GM12878 (cell line): ENCODE results near the gene TEPSIN. TPM values are rescaled to one million over a fixed set of nuclear protein-coding genes. Genes with fewer than 3 reads are reported as not detected.

ENCODE experiments used
- ATAC-seq: fragments of 200-7000 bp; cut with Tn5 transposase; 3 replicates; pipeline ENCODE4 v1.9.1; 2020; ENCODE audit warnings: mild to moderate bottlenecking, moderate library complexity
- BruUV-seq: library from RNA; stranded (reverse); fragments of 400-500 nt; replicated peaks from 2 replicates; lab custom pipeline; 2021; lab: Mats Ljungman, UMichigan
- CTCF ChIA-PET: fragments of 300-600 bp; sonication (Branson Sonifier 250); formaldehyde crosslinking; extraction: SDS; loops from one replicate; lab custom pipeline; 2021; ENCODE audit warnings: inconsistent platforms; lab: Yijun Ruan, JAX
- POLR2A ChIA-PET: fragments of 350-600 bp; formaldehyde crosslinking; extraction: SDS; loops from one replicate; lab custom pipeline; 2021; ENCODE audit warnings: inconsistent platforms; lab: Charles Lee
- RAD21 ChIA-PET: fragments of 300-600 bp; sonication (Branson Sonifier 250); formaldehyde crosslinking; loops from one replicate; lab custom pipeline; 2023; ENCODE audit warnings: antibody characterized with exemption; ENCODE audit not compliant: unreplicated experiment; lab: Charles Lee
- SMC1A ChIA-PET: fragments of 300-600 bp; sonication (Branson Sonifier 250); formaldehyde crosslinking; loops from one replicate; lab custom pipeline; 2023; ENCODE audit not compliant: unreplicated experiment, uncharacterized antibody; lab: Charles Lee
- DNase-seq: peaks from one replicate; pipeline ENCODE4 v3.0.0-alpha.2; 2011; ENCODE audit warnings: low read depth, low spot score
- FAIRE-seq: peaks from 3 replicates; lab custom pipeline; 2011; peaks lifted over from hg19 to GRCh38; lab: Jason Lieb, UNC
- H2AFZ ChIP-seq: 2 replicates; pipeline ENCODE4 v1.6.0; 2011; ENCODE audit warnings: low read depth, low read length, control low read depth; ENCODE audit not compliant: control insufficient read depth
- H3K27ac ChIP-seq: 2 replicates; pipeline ENCODE4 v1.5.1; 2011; ENCODE audit warnings: control low read depth; ENCODE audit not compliant: control insufficient read depth, insufficient read depth
- H3K27me3 ChIP-seq, 2 experiments: replicated peaks in 1 of 2; 2 replicates each; pipeline versions ENCODE4 v1.6.0 to v1.6.1; 2011; ENCODE audit warnings: low read length in 1 of 2; ENCODE audit not compliant: control insufficient read depth in 2 of 2, insufficient read depth in 2 of 2
- H3K36me3 ChIP-seq, 2 experiments: 2 replicates each; pipeline ENCODE4 v1.5.1; 2011; ENCODE audit warnings: low read length in 1 of 2; ENCODE audit not compliant: control insufficient read depth in 2 of 2, insufficient read depth in 2 of 2
- H3K4me1 ChIP-seq: 2 replicates; pipeline ENCODE4 v1.6.1; 2011; ENCODE audit warnings: mild to moderate bottlenecking, low read length, moderate library complexity, mixed read lengths; ENCODE audit not compliant: control insufficient read depth, insufficient read depth
- H3K4me2 ChIP-seq: 2 replicates; pipeline ENCODE4 v1.6.0; 2011; ENCODE audit warnings: control low read depth; ENCODE audit not compliant: control insufficient read depth, insufficient read depth
- H3K4me3 ChIP-seq: fragments of 200-600 bp; sonication (generic); 2 replicates; pipeline ENCODE4 v1.5.1; 2016
- H3K79me2 ChIP-seq: 2 replicates; pipeline ENCODE4 v1.6.0; 2011; ENCODE audit warnings: low read length; ENCODE audit not compliant: control insufficient read depth, insufficient read depth
- H3K9ac ChIP-seq: 2 replicates; pipeline ENCODE4 v1.8.0; 2011; ENCODE audit warnings: low read length, control low read depth, mixed read lengths; ENCODE audit not compliant: control insufficient read depth, insufficient read depth
- H3K9me3 ChIP-seq: replicated peaks from 3 replicates; pipeline ENCODE4 v1.5.1; 2011; ENCODE audit warnings: mild to moderate bottlenecking, low read length; ENCODE audit not compliant: control insufficient read depth, insufficient read depth
- H4K20me1 ChIP-seq: 2 replicates; pipeline ENCODE4 v1.6.0; 2011; ENCODE audit not compliant: control insufficient read depth, insufficient read depth
- BACH1 ChIP-seq: fragments of 450-650 bp; IDR thresholded peaks from 2 replicates; pipeline ENCODE4 v1.6.1; 2017; ENCODE audit warnings: mild to moderate bottlenecking, borderline replicate concordance
- CUX1 ChIP-seq: IDR thresholded peaks from 2 replicates; pipeline ENCODE4 v1.6.1; 2012; ENCODE audit warnings: improper control_type of control experiment, low read depth, low read length; ENCODE audit not compliant: insufficient replicate concordance
- E2F8 ChIP-seq: fragments of 450-650 bp; IDR thresholded peaks from 2 replicates; pipeline ENCODE4 v1.6.1; 2018; ENCODE audit warnings: mild to moderate bottlenecking, low read depth, moderate library complexity; ENCODE audit not compliant: partially characterized antibody
- IKZF1 ChIP-seq: fragments of 450-650 bp; conservative IDR thresholded peaks from 2 replicates; pipeline ENCODE4 v1.6.1; 2017; ENCODE audit warnings: antibody characterized with exemption, mild to moderate bottlenecking
- NKRF ChIP-seq: fragments of 450-650 bp; conservative IDR thresholded peaks from 2 replicates; pipeline ENCODE4 v1.6.1; 2017; ENCODE audit warnings: mild to moderate bottlenecking, moderate library complexity
- PBX3 ChIP-seq: IDR thresholded peaks from 2 replicates; pipeline ENCODE4 v1.6.1; 2011; ENCODE audit warnings: mild to moderate bottlenecking, low read depth, low read length, moderate library complexity; ENCODE audit not compliant: insufficient replicate concordance
- SRF ChIP-seq, 2 experiments: IDR thresholded peaks; 2 replicates each; pipeline ENCODE4 v1.6.1; 2011; ENCODE audit warnings: low read depth in 2 of 2, low read length in 2 of 2, mild to moderate bottlenecking in 1 of 2, moderate library complexity in 1 of 2
- WGBS: methylation state at CpG from one replicate; pipeline ENCODE4 v1.1.6; 2016; ENCODE audit warnings: low lambda C conversion rate; ENCODE audit not compliant: insufficient replicate concordance, insufficient coverage; ENCODE audit errors: missing lambda C conversion rate; 5-methylcytosine and 5-hydroxymethylcytosine counted together
- in situ Hi-C: fragments of 300-500 bp; cut with MboI; formaldehyde crosslinking; loops from 9 replicates; pipeline ENCODE4 v1.14.3; 2018; ENCODE audit warnings: mixed read lengths
- intact Hi-C: fragments of 100-400 bp; cut with micrococcal nuclease; formaldehyde crosslinking; loops from one replicate; pipeline ENCODE4 v1.14.2; 2022; ENCODE audit not compliant: unreplicated experiment
- polyA plus RNA-seq, 11 experiments: library from polyadenylated mRNA; depleted of rRNA in 4 of 11; unstranded in 6 of 11; stranded (reverse) in 5 of 11; fragments of >200 nt; fragmentation: Nextera tagmentation in 4 of 11; fragmentation: Illumina TruSeq in 1 of 11; extraction: Ambion mirVana in 4 of 11; extraction: Trizol in 1 of 11; gene quantifications; 1 replicate in 1 of 11; 2 replicates in 10 of 11; pipeline versions ENCODE4 v1.2.1 to v1.2.3, GENCODE V29; 2011 to 2016; ENCODE audit warnings: inconsistent platforms in 2 of 11, missing spikeins in 2 of 11, low read depth in 1 of 11
- total RNA-seq, 4 experiments: library from RNA; depleted of rRNA in 3 of 4; stranded (reverse); fragments of >200 nt in 3 of 4; fragmentation: Illumina TruSeq in 1 of 4; extraction: Trizol in 1 of 4; gene quantifications; 2 replicates each; pipeline versions ENCODE4 v1.2.1 to v1.2.3, GENCODE V29; 2013 to 2021

Gene TEPSIN
- total and polyA plus RNA-seq, 10 of the 15 experiments (the other 5 are each of a cell fraction or from before 2014, with no cell fraction given): 0.87 to 36.7 (median 5.3) TPM

GRCh38 chr17:81218991-81219390, 19.9 kb downstream of the TEPSIN start:
- no peak for ATAC-seq
- intact Hi-C loops: no loop called here
- SMC1A ChIA-PET: no interaction called here
- in situ Hi-C loops: loop anchor here (5.0 kb wide), 1 partner anchor 52 kb away; the partner anchor contains the start of genes AATK and PVALEF
- peaks cover 9% of the 10 kb centered on the region for H3K4me1 ChIP-seq
- H2AFZ ChIP-seq: no peak overlapping the region
- no peaks in the 10 kb centered on the region for H4K20me1 ChIP-seq
- CTCF ChIA-PET: no interaction called here
- H3K4me3 ChIP-seq: no peak overlapping the region
- no peak overlapping the region for H3K4me2 ChIP-seq
- H3K27me3 ChIP-seq: no peaks in the 10 kb centered on the region
- no peak overlapping the region for H3K27ac ChIP-seq
- no peaks in the 10 kb centered on the region for H3K9me3 ChIP-seq
- H3K9ac ChIP-seq: no peak overlapping the region
- DNase-seq: no peak
- POLR2A ChIA-PET: interaction anchor here (0.6 kb wide), 1 partner anchor 348 kb away, joined by 3 read pairs; no protein-coding TSS in a partner anchor
- H3K36me3 ChIP-seq: no peaks in the 10 kb centered on the region
- RAD21 ChIA-PET: no interaction called here
- peaks cover 3% of the 10 kb centered on the region for H3K79me2 ChIP-seq
- BruUV-seq: no TSS peak
- FAIRE-seq: no peak
- 85% methylated on average over 11 of the region's 11 CpGs for WGBS
- TF ChIP-seq SRF (IDR thresholded peaks at IDR 0.05; ENCODE audit: low read depth in 2 of 2, low read length in 2 of 2): no peak
- no peak for TF ChIP-seq BACH1
- no peak for TF ChIP-seq E2F8
- TF ChIP-seq CUX1: no peak
- no peak for TF ChIP-seq IKZF1
- no peak for TF ChIP-seq PBX3
- no peak for TF ChIP-seq NKRF
